PC-9 (cell line): ENCODE data around the gene NPSR1.

Source experiments
- CTCF ChIP-seq: fragments of 200-600 bp; sonication (generic); conservative IDR thresholded peaks from 2 replicates; pipeline ENCODE4 v1.6.1; 2017; ENCODE audit warnings: mixed run types, antibody characterized with exemption, mild to moderate bottlenecking, moderate library complexity
- EZH2 ChIP-seq: fragments of 200-600 bp; sonication (generic); IDR thresholded peaks from 2 replicates; pipeline ENCODE4 v1.8.0; 2017; ENCODE audit warnings: antibody characterized with exemption, low read depth

- TF ChIP-seq CTCF (no peak), EZH2 (no peak)
Observed at GRCh38 chr7:34879871-34880270, 221.9 kb downstream of the NPSR1 start.
